Loucy (cell line): Measurements from ENCODE around the gene BAIAP3.

Source experiments
- H2AFZ ChIP-seq: fragments of 200-600 bp; sonication (generic); 2 replicates; pipeline ENCODE4 v1.6.0; 2016; ENCODE audit warnings: antibody characterized with exemption, mild to moderate bottlenecking, low read length, moderate library complexity
- H3F3A ChIP-seq: fragments of 200-600 bp; 2 replicates; pipeline ENCODE4 v1.6.0; 2016; ENCODE audit warnings: antibody characterized with exemption, low read depth, mild to moderate bottlenecking
- H3K27me3 ChIP-seq: fragments of 200-600 bp; sonication (generic); 2 replicates; pipeline ENCODE4 v1.6.1; 2014; ENCODE audit warnings: low read length, mild to moderate bottlenecking; ENCODE audit not compliant: insufficient read depth, poor library complexity, severe bottlenecking
- H3K36me3 ChIP-seq: fragments of 200-600 bp; sonication (generic); 2 replicates; pipeline ENCODE4 v1.6.1; 2016; ENCODE audit warnings: low read length; ENCODE audit not compliant: insufficient read depth
- H3K4me1 ChIP-seq: fragments of 200-600 bp; sonication (generic); 2 replicates; pipeline ENCODE4 v1.5.1; 2014; ENCODE audit warnings: low read length, mild to moderate bottlenecking; ENCODE audit not compliant: insufficient read depth, poor library complexity, severe bottlenecking
- H3K4me2 ChIP-seq: fragments of 200-600 bp; sonication (generic); 2 replicates; pipeline ENCODE4 v1.6.0; 2014; ENCODE audit warnings: antibody characterized with exemption, low read length, low read depth, mild to moderate bottlenecking; ENCODE audit not compliant: poor library complexity, severe bottlenecking
- H3K4me3 ChIP-seq: fragments of 200-600 bp; sonication (generic); 2 replicates; pipeline ENCODE4 v1.5.1; 2014; ENCODE audit warnings: low read length, mild to moderate bottlenecking, mixed read lengths; ENCODE audit not compliant: poor library complexity, severe bottlenecking
- H3K79me2 ChIP-seq: fragments of 200-600 bp; sonication (generic); 2 replicates; pipeline ENCODE4 v1.6.1; 2014; ENCODE audit warnings: low read length; ENCODE audit not compliant: insufficient read depth
- H3K9ac ChIP-seq: fragments of 200-600 bp; sonication (generic); 2 replicates; pipeline ENCODE4 v1.6.0; 2014; ENCODE audit warnings: mild to moderate bottlenecking, low read depth, low read length, moderate library complexity; ENCODE audit not compliant: poor library complexity, severe bottlenecking
- H3K9me2 ChIP-seq: fragments of 200-600 bp; sonication (generic); replicated peaks from 2 replicates; pipeline ENCODE4 v1.6.1; 2016; ENCODE audit warnings: low read depth, low read length, mixed read lengths
- H3K9me3 ChIP-seq: fragments of 200-600 bp; sonication (generic); 2 replicates; pipeline ENCODE4 v1.6.1; 2014; ENCODE audit warnings: mild to moderate bottlenecking, antibody characterized with exemption, low read length, low read depth; ENCODE audit not compliant: insufficient read depth
- H4K20me1 ChIP-seq: fragments of 200-600 bp; sonication (generic); 2 replicates; pipeline ENCODE4 v1.6.0; 2014; ENCODE audit warnings: antibody characterized with exemption, low read length, mild to moderate bottlenecking; ENCODE audit not compliant: insufficient read depth, poor library complexity, severe bottlenecking
- CTCF ChIP-seq: fragments of 200-600 bp; sonication (generic); conservative IDR thresholded peaks from 2 replicates; pipeline ENCODE4 v1.5.1; 2014; ENCODE audit warnings: mild to moderate bottlenecking, antibody characterized with exemption, low read length
- EZH2phosphoT487 ChIP-seq: fragments of 200-600 bp; IDR thresholded peaks from 2 replicates; pipeline ENCODE4 v1.6.1; 2018; ENCODE audit warnings: antibody characterized with exemption, mild to moderate bottlenecking, moderate library complexity, borderline replicate concordance

Gene BAIAP3

GRCh38 chr16:1299012-1299867, 34.2 kb upstream of the BAIAP3 start:
- no peaks in the 10 kb centered on the region for H3K9me3 ChIP-seq
- H3K9ac ChIP-seq, result no peak overlapping the region
- no peak overlapping the region for H3K4me3 ChIP-seq
- no peaks in the 10 kb centered on the region for H4K20me1 ChIP-seq
- H2AFZ ChIP-seq, result no peak overlapping the region
- no peaks in the 10 kb centered on the region for H3F3A ChIP-seq
- no peaks in the 10 kb centered on the region for H3K79me2 ChIP-seq
- peaks cover 7% of the 10 kb centered on the region for H3K4me1 ChIP-seq
- no peaks in the 10 kb centered on the region for H3K36me3 ChIP-seq
- no peak for TF ChIP-seq CTCF
- no peak overlapping the region for H3K4me2 ChIP-seq
- H3K9me2 ChIP-seq, result no peaks in the 10 kb centered on the region
- H3K27me3 ChIP-seq, result no peaks in the 10 kb centered on the region

GRCh38 chr16:1299868-1300203, 33.6 kb upstream of the BAIAP3 start:
- H3K27me3 ChIP-seq, result no peaks in the 10 kb centered on the region
- TF ChIP-seq CTCF (no peak), EZH2phosphoT487 (no peak)
- H4K20me1 ChIP-seq, result no peaks in the 10 kb centered on the region
- H3K79me2 ChIP-seq, result no peaks in the 10 kb centered on the region
- H3K4me3 ChIP-seq, result no peak overlapping the region
- no peaks in the 10 kb centered on the region for H3K9me2 ChIP-seq
- no peaks in the 10 kb centered on the region for H3F3A ChIP-seq
- peaks cover 7% of the 10 kb centered on the region for H3K4me1 ChIP-seq
- no peak overlapping the region for H2AFZ ChIP-seq
- no peaks in the 10 kb centered on the region for H3K36me3 ChIP-seq
- no peak overlapping the region for H3K4me2 ChIP-seq
- no peak overlapping the region for H3K9ac ChIP-seq
- no peaks in the 10 kb centered on the region for H3K9me3 ChIP-seq

DNA sequence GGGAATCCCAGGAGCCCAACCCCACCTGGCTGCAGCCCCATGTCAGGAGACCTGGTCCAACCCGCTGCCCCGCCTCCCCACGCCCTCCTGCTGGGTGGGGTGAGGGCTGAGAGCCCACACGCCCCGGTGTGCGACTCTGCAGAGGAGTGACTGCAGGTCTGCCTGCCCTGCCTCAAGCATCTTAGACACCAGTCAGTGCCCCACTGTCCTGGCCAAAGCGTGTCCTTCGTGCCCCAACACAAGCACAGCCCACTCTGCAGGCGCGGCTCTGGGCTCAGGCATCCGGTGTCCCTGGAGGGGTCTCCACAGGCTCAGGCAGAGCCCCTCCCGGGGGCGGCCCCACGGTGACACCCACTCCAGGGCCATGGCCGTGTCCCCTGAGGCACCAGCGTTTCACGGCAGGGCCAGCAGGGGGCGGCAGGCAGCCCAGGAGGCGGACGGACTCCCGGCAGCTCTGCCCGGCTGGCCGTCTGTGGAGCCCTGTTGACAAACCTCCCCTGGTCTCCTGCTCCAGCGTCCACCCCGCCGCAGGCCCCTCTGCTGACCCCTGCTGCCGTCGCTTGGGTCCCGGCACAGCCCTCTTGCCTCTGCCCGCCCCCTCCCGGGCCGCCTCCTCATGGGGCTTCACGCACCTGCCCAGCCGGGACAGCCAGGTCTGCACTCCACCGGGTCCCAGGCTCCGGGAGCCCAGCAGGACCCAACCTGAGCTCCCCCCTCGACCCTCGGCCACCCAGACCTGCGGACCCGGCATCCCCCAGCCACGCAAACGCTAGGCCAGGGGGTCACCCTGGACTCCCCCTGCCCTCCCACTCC, 32.6 kb upstream of the BAIAP3 start:
- Histone ChIP-seq H4K20me1 (no peaks in the 10 kb centered on the region), H3K4me3 (peak overlapping the region; percentile 17), H3K9ac (no peak overlapping the region), H3K4me1 (peaks cover 7% of the 10 kb centered on the region), H3K36me3 (no peaks in the 10 kb centered on the region), H3F3A (no peaks in the 10 kb centered on the region), H3K9me3 (no peaks in the 10 kb centered on the region), H3K27me3 (no peaks in the 10 kb centered on the region), H3K4me2 (peak overlapping the region; percentile 34), H3K9me2 (no peaks in the 10 kb centered on the region), H2AFZ (peak overlapping the region; percentile 70; the same call in 1 of the 2 replicates), H3K79me2 (no peaks in the 10 kb centered on the region)
- TF ChIP-seq CTCF (peak; percentile 53), EZH2phosphoT487 (no peak)
